Stimulated activated naive CD8-positive, alpha-beta T cell treated with anti-CD3 and anti-CD28 coated beads, Interleukin-15, Interleukin-2, amounts not matched to agents 100 ng/mL and 50 ng/mL, for 24 hours (primary cell): Measurements from ENCODE around the gene TNK2.

Source experiments
- H3K27ac Mint-ChIP-seq: one replicate; pipeline ENCODE4 v1.8.0; 2021; ENCODE audit warnings: mild to moderate bottlenecking, mixed read lengths
- H3K27me3 Mint-ChIP-seq: one replicate; pipeline ENCODE4 v1.8.0; 2021; ENCODE audit warnings: mixed read lengths
- H3K36me3 Mint-ChIP-seq: one replicate; pipeline ENCODE4 v1.8.0; 2021; ENCODE audit warnings: low read depth, mixed read lengths
- H3K4me1 Mint-ChIP-seq: one replicate; pipeline ENCODE4 v1.8.0; 2021; ENCODE audit warnings: low read depth, mixed read lengths
- H3K4me3 Mint-ChIP-seq: one replicate; pipeline ENCODE4 v1.8.0; 2021; ENCODE audit warnings: mild to moderate bottlenecking, mixed read lengths
- H3K9me3 Mint-ChIP-seq: one replicate; pipeline ENCODE4 v1.8.0; 2021; ENCODE audit warnings: mixed read lengths

The TNK2 gene

DNA sequence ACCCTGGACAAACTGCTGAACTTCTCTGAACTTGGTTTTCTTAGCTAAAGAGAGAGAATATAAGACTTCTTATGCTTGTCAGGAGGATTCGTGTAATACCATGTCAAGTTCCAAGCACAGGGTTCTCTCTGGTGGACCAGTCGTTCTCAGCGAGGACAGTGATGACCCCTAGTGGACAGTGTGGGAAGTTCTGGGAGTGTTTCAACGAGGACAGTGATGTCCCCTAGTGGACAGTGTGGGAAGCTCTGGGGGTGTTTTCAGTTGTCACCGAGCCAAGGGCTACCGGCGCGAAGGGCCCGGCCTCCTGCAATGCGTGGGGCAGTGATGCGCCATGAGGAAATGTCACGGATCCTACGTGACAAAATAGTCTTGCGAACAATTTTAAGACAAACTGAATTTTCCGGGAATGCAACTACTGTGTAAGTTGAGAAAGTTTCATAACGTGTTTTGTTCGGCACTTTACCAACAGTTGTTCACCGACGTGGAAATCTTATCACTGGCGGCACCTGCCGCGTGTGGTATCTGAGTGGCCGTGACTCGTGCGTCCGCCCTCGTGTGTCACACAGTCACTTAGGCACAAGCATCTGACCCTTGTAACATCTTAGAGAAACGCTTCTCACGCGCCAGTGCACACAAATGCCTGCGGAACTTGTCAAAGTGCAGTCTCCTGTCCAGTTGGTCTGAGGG, 57.4 kb downstream of the TNK2 start:
- H3K4me3 Mint-ChIP-seq = no peak overlapping the region
- no peaks in the 10 kb centered on the region for H3K36me3 Mint-ChIP-seq
- H3K4me1 Mint-ChIP-seq = peaks cover 4% of the 10 kb centered on the region
- H3K27me3 Mint-ChIP-seq = peaks cover 4% of the 10 kb centered on the region
- H3K9me3 Mint-ChIP-seq = no peaks in the 10 kb centered on the region
- H3K27ac Mint-ChIP-seq = no peak overlapping the region

DNA sequence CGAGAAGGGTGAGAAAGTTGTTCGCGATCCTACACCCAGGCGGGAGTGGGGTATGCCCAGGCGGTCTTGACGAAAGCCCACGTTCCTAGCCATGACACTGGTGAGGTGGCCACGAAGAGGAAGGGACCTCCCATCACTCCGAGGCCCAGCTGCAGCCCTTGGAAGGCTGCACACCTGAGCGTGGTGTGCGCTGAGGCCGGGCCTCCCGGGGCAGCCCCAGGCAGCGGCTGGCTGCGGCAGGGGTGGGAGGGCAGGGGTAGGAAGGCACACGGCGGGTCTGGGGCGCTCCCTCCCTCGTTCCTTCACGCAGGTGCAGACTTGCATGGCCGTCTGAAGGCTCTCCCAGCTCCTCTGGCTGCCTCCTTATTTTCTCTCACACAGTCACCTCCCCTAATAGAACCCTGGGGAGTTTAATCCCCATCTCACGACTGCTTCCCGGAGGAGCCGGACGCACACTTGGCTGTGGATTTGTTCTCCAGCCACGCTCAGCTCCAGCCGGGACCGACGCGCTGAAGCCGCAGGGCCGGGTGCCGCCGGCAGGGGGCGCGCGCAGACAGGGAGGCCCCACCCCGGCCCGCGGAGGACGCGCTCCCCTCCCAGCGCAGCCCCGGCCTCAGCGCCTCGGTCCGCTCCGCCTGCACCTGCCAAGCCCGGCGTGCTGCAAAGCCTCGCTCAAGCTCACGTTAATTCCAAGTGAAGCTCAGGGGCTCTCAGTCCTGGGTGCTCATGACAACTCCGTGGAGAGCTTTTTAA, 58.9 kb downstream of the TNK2 start:
- Mint-ChIP-seq H3K9me3 (no peaks in the 10 kb centered on the region), H3K4me1 (peaks cover 4% of the 10 kb centered on the region), H3K4me3 (no peak overlapping the region), H3K36me3 (no peaks in the 10 kb centered on the region), H3K27ac (no peak overlapping the region), H3K27me3 (peaks cover 4% of the 10 kb centered on the region)

DNA sequence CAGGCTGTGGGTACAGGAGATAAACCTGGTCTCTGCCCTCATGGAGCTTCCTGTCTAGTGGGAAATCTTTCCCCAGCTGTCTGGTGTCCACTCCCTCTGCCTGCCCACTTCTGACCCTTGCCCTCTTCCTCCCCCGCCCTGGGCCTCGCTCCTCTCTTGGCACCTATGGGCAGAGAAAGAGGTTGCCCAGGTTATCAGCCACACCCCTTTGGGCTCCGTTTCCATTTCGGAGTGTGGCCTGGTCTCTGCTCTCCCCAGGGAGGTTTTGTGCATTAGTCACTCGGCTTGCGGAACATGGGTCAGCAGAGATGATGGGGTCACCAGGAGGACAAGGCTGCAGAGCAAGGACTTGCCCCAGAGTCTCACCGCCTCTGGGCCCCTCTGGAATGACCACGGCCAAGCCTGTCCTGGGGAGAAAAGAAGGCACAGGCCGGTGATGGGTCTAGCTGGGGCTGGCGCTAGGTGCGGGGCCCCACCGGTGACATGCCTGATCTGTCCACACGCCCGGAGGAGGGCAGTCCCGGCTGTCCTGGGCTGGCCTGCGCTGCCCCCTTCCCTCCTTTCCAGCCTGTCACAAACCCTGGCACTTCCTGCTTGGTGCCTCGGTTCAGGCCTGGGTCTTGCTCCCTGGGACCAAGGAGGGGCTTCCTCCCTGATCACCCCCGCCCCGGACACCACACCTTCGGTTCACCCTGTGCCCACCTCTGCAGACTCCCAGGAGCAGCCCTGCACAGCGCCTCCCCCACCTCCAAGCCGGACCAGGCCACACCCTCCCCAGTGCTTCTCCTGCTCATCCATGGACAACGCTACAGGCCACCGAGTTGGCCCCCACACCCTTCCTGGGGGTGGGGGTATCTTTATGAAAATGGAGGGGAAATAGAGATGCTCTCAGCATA, 61.0 kb downstream of the TNK2 start:
- H3K4me3 Mint-ChIP-seq = no peak overlapping the region
- peaks cover 4% of the 10 kb centered on the region for H3K27me3 Mint-ChIP-seq
- no peaks in the 10 kb centered on the region for H3K36me3 Mint-ChIP-seq

DNA sequence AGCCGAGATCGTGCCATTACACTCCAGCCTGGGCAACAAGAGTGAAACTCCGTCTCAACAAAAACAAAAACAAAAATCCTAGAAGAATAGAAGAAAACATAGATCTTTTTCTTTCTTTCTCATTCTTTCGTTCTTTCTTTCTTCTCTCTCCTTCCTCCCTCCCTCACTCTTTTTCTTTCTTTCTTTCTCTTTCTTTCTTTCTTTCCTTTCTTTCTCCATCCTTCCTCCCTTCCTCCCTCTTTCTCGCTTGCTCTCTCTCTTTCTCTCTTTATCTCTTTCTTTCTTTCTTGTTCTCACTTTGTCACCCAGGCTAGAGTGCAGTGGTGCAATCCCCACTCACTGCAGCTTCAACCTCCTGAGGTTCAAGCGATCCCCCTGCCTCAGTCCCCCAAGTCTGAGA, 62.9 kb downstream of the TNK2 start:
- no peak overlapping the region for H3K4me3 Mint-ChIP-seq
- H3K4me1 Mint-ChIP-seq = no peaks in the 10 kb centered on the region
- H3K9me3 Mint-ChIP-seq = no peaks in the 10 kb centered on the region
- no peaks in the 10 kb centered on the region for H3K27me3 Mint-ChIP-seq
- peak overlapping the region; percentile 4 for H3K27ac Mint-ChIP-seq
- H3K36me3 Mint-ChIP-seq = no peaks in the 10 kb centered on the region

More for the DNA sequence above, 61.0 kb downstream of the TNK2 start:
- no peaks in the 10 kb centered on the region for H3K9me3 Mint-ChIP-seq
- peaks cover 4% of the 10 kb centered on the region for H3K4me1 Mint-ChIP-seq
- H3K27ac Mint-ChIP-seq = no peak overlapping the region

DNA sequence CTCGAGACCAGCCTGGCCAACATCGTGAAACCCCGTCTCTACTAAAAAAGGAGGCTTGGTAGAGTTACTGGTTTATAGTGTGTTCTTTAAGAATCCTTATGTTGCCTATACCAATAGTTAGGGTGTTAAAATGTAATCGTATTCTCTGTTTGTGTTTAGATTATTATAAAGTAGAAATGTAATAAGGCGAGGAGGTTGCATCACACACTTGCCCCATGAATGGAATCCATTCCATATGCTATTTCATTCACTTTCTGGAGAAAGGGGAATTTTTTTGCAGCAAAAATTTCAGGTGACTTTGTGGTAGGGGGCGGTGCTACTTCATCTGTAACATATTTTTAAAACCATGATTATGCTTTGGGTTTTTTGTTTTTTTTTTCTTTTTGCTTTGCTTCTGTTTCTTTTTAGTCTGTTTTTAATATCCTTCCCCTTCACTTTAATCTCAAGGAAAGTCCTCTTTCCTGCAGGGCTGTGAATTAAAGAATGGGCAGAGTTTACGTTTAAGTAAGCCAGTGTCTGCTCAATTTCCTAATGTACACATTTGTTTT, 63.6 kb downstream of the TNK2 start:
- Mint-ChIP-seq H3K4me1 (no peaks in the 10 kb centered on the region), H3K27me3 (no peaks in the 10 kb centered on the region), H3K27ac (no peak overlapping the region), H3K4me3 (no peak overlapping the region), H3K9me3 (no peaks in the 10 kb centered on the region), H3K36me3 (no peaks in the 10 kb centered on the region)

DNA sequence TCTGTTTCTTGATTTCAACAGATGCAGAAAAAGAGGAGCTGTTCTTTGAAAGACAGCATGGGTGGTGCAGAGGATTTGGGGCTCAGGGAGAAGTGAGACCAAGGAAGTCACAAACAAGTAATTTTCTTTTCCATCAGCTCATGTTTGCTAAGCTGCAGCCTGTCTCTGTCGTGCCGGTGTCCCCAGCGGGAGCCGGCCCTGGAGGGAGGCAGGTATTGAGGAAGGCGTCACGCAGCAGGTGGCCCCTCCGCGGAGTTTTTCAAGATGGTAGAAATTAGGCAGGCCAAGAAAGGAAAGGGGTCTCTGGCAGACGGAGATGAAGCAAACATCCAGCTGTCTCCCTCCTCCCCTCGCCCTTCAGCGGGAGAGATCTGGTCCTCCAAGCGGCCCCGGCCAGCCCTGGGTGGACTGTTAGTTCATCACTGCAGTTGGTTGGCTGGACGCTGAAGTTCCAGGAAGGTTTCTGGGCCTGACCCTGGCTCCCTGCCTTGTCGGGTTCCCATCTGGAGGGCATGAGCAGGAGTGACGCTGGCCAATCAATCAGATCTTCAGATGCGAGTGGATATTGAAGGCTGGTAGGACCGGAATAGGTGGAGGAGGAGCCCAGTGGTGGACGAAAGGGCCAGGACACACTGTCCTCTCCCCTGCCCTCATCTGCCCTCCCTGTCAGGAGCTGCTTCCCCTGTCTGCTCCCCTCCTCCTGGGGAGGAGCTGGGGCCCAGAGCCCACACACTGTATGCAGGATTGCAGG, 68.9 kb downstream of the TNK2 start:
- no peak overlapping the region for H3K4me3 Mint-ChIP-seq
- no peaks in the 10 kb centered on the region for H3K9me3 Mint-ChIP-seq
- H3K36me3 Mint-ChIP-seq = no peaks in the 10 kb centered on the region
- no peaks in the 10 kb centered on the region for H3K4me1 Mint-ChIP-seq
- H3K27me3 Mint-ChIP-seq = no peaks in the 10 kb centered on the region
- no peak overlapping the region for H3K27ac Mint-ChIP-seq

DNA sequence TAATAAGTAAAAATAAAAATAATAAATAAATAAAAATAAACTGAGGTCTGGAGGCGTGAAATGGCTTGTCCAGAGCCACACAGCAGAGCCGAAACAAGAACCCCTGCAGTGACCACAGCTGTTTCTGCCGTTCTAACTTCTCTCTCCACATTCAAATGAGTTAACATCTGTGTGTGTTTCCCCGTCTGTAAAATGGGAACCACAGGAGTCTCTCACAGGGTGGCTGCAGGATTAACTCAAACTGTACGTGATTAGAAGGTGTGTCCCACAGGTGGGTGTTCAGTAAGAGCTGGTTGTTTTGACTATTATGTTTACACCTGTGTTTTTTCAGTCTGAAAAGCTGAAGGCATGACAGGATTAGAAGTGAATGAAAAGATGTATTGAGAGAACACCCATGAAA, 69.6 kb downstream of the TNK2 start:
- no peak overlapping the region for H3K4me3 Mint-ChIP-seq
- H3K9me3 Mint-ChIP-seq = no peaks in the 10 kb centered on the region
- H3K27ac Mint-ChIP-seq = no peak overlapping the region
- H3K4me1 Mint-ChIP-seq = no peaks in the 10 kb centered on the region
- no peaks in the 10 kb centered on the region for H3K36me3 Mint-ChIP-seq
- no peaks in the 10 kb centered on the region for H3K27me3 Mint-ChIP-seq

DNA sequence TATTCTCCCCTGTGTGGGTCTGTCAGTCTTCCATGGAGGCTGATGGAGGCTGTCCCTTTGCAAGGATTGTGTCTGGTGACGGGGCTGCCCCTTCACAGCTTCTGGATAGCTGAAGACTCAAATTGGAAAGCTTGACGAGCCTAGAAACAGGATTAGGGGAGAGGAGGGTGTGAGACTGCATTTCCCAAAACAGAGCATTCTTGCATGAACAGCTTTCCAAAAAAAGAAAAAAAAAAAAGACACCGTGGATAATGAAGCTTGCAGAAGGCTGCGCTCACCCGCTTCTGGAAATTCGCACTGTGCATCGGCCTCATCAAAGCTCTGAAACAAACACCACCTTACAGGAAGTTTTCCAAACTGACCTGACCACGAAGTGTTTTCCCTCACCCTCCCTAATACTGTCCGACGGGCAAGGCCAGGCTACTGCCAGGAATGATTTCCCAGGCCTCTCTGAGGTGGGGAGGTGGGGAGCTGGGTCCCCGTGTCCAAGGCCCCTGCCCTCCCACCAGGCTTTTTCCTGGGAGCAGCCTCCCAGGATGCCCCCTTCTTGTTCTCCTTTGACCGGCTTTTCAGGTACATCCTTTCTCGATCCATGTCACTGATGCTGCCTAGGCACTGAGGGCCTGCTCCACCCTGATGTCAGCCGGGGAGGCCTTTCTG, 71.7 kb downstream of the TNK2 start:
- Mint-ChIP-seq H3K36me3 (no peaks in the 10 kb centered on the region), H3K27ac (no peak overlapping the region), H3K4me1 (no peaks in the 10 kb centered on the region), H3K4me3 (no peak overlapping the region), H3K27me3 (no peaks in the 10 kb centered on the region), H3K9me3 (no peaks in the 10 kb centered on the region)

DNA sequence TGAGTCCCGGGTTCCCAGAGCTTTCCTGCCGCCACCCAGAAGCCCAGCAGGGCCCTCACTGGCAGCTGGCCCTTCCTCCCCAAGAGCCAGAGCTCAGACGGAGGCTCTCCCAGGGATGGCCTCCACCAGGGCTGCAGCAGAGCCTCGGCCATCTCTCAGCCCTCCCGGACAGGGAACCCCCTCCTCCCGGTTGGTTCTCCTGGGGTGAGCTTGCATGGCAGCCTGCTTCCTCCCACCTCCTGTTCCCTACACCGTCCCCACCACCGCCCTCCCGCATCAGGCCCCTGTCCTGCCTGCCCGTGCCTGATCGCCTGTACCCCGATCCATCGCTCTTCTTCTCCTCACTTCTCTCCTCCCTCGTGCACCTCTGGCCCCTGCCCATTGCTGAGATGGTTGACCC, 72.6 kb downstream of the TNK2 start:
- Mint-ChIP-seq H3K27ac (no peak overlapping the region), H3K9me3 (no peaks in the 10 kb centered on the region), H3K4me1 (no peaks in the 10 kb centered on the region), H3K4me3 (no peak overlapping the region), H3K27me3 (no peaks in the 10 kb centered on the region), H3K36me3 (no peaks in the 10 kb centered on the region)

DNA sequence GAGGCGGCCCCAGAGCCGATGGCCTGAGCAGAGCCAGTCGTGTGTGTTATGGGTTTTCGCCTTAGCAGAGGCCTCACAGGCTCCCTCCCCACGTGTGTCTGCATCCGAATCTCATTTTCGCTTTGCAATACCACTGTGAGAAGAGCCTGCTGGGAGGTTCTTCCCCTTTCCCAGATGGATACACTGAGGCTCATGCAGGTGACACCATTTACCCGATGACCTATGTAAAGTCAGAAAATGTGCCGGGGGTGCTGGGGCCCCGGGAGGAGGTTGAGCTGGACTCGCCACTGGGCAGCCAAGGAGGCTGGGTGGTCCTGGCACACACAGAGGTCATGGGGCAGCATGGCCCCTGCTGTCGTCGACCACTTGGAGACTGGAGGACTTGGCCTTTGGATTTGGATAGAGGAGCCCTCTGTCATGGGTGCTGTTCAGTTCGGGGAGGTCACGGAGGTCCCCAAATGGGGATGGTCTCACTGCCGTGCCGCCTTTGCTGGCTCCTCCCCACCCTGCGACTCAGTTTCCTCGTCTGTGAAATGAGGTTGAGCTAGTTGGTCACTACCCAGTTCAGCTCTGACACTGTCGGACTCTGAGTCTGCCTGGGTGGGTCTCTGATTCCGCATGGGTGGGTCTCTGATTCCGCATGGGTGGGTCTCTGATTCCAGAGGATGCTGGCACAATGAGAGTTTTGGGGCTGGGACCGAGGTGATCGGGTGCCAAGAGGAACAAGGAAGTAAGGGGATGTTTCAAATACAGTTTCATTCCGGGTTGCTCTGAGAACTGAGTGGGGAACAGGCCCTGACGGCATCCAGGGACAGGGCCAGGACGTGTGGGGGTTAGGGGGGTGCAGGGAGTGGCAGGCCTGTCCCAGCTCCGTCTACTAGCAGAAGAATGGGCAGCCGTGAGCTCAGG, 73.4 kb downstream of the TNK2 start:
- Mint-ChIP-seq H3K9me3 (no peaks in the 10 kb centered on the region), H3K27me3 (no peaks in the 10 kb centered on the region), H3K36me3 (no peaks in the 10 kb centered on the region), H3K4me1 (no peaks in the 10 kb centered on the region), H3K4me3 (no peak overlapping the region), H3K27ac (no peak overlapping the region)

DNA sequence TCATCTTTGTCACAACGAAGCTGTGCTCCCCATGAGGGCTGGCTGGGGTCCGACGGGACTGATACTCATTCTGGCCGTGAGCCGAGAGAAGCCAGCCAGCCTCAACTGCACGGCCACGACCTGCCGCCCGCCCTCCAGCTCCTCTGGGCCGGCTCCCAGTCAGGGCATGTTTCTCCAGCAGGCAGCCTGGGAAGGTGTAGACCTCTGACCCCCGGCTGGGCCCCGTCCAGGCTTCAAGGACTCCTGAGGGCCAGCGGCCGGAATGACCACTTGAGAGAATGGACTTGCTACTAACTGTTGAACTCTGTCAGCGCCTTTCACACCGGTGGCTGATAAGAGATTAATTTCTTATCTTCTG, 78.5 kb downstream of the TNK2 start:
- H3K4me1 Mint-ChIP-seq = no peaks in the 10 kb centered on the region
- H3K27ac Mint-ChIP-seq = no peak overlapping the region
- H3K27me3 Mint-ChIP-seq = no peaks in the 10 kb centered on the region
- H3K36me3 Mint-ChIP-seq = no peaks in the 10 kb centered on the region
- no peak overlapping the region for H3K4me3 Mint-ChIP-seq
- no peaks in the 10 kb centered on the region for H3K9me3 Mint-ChIP-seq

DNA sequence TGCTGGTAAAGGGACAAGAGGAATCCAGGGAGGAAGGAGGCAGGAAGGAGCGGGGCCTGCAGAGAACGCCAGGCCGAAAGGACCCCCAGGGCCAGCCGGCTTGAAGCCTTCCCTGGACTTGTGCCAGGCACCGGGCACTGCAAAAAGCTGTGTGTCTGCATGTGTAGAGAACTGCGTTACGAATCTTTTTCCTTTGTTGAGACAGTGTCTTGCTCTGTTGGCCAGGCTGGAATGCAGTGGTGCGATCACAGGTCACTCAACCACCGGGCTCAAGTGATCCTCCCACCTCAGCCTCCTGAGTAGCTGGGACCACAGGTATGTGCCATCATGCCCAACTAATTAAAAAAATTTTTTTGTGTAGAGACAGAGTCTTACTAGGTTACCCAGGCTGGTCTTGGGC, 79.6 kb downstream of the TNK2 start:
- Mint-ChIP-seq H3K27ac (no peak overlapping the region), H3K4me3 (no peak overlapping the region), H3K4me1 (no peaks in the 10 kb centered on the region), H3K36me3 (no peaks in the 10 kb centered on the region), H3K27me3 (peaks cover under 1% of the 10 kb centered on the region), H3K9me3 (no peaks in the 10 kb centered on the region)
